NCI-H1048 (cell line): ENCODE results near the gene STYXL1.
"Not testable (repeated sequence)": the region's sequence is repeated elsewhere in the genome, so short reads cannot be mapped to it uniquely, and the experiment has no call there.

Experiments used
- DNase-seq: peaks from one replicate; lab custom pipeline; 2025; lab: John Stamatoyannopoulos, UW

The STYXL1 gene

GRCh38 chr7:76065016-76065612 lies 17.3 kb upstream of the STYXL1 start:
- no peak for DNase-seq

GRCh38 chr7:76064208-76064970 lies 16.6 kb upstream of the STYXL1 start:
- DNase-seq = no peak

- no peak for DNase-seq
Observed at GRCh38 chr7:76063525-76063924, 15.7 kb upstream of the STYXL1 start.

GRCh38 chr7:76063114-76063513 lies 15.3 kb upstream of the STYXL1 start:
- DNase-seq = no peak

GRCh38 chr7:76062254-76062653 lies 14.5 kb upstream of the STYXL1 start:
- DNase-seq = no peak

- DNase-seq = no peak
Observed at GRCh38 chr7:76060842-76061241, 13.0 kb upstream of the STYXL1 start.

GRCh38 chr7:76058745-76059144 lies 10.9 kb upstream of the STYXL1 start:
- not testable (repeated sequence) for DNase-seq

- DNase-seq = no peak
Observed at GRCh38 chr7:76057813-76058145, 10.0 kb upstream of the STYXL1 start.

GRCh38 chr7:76057103-76057812 lies 9.5 kb upstream of the STYXL1 start:
- no peak for DNase-seq

GRCh38 chr7:76056241-76056640 lies 8.4 kb upstream of the STYXL1 start:
- no peak for DNase-seq

GRCh38 chr7:76054123-76055120 lies 6.6 kb upstream of the STYXL1 start:
- no peak for DNase-seq

- no peak for DNase-seq
Observed at GRCh38 chr7:76053461-76053860, 5.7 kb upstream of the STYXL1 start.

- DNase-seq = not testable (repeated sequence)
Observed at GRCh38 chr7:76052681-76053080, 4.9 kb upstream of the STYXL1 start.

GRCh38 chr7:76051840-76052239 lies 4.0 kb upstream of the STYXL1 start:
- no peak for DNase-seq

GRCh38 chr7:76050545-76050944 lies 2.7 kb upstream of the STYXL1 start:
- no peak for DNase-seq

- no peak for DNase-seq
Observed at GRCh38 chr7:76049295-76049694, 1.5 kb upstream of the STYXL1 start.

- DNase-seq = no peak
Observed at GRCh38 chr7:76048668-76048988, 828 bp upstream of the STYXL1 start.

GRCh38 chr7:76047305-76047810 lies 442 bp downstream of the STYXL1 start:
- no peak for DNase-seq

- DNase-seq = no peak
Observed at GRCh38 chr7:76044375-76044865, 3.4 kb downstream of the STYXL1 start.

GRCh38 chr7:76040126-76040525 lies 7.7 kb downstream of the STYXL1 start:
- DNase-seq = no peak

- DNase-seq = no peak
Observed at GRCh38 chr7:76037310-76037709, 10.5 kb downstream of the STYXL1 start.

- no peak for DNase-seq
Observed at GRCh38 chr7:76031964-76032363, 15.8 kb downstream of the STYXL1 start.
